H1 (cell line): ENCODE measurements around the gene LIN54. TPM values are rescaled to one million over a fixed set of nuclear protein-coding genes. Genes with fewer than 3 reads are reported as not detected.
A peak's percentile ranks its signal among the peaks of the same experiment; 100 is the strongest.

ENCODE experiments used
- CTCF ChIA-PET: fragments of 300-600 bp; sonication (Branson Sonifier 250); formaldehyde crosslinking; loops from one replicate; lab custom pipeline; 2021; ENCODE audit not compliant: partially characterized antibody; lab: Charles Lee
- POLR2A ChIA-PET: fragments of 300-600 bp; sonication (Branson Sonifier 250); formaldehyde crosslinking; loops from one replicate; lab custom pipeline; 2021; ENCODE audit warnings: inconsistent platforms; ENCODE audit not compliant: partially characterized antibody; lab: Charles Lee
- DNase-seq, 2 experiments: peaks; one replicate each; pipeline versions ENCODE4 v3.0.0 to v3.0.0-alpha.2; 2010 to 2022; ENCODE audit warnings: low spot score in 2 of 2, low read depth in 1 of 2, mixed read lengths in 1 of 2
- FAIRE-seq: peaks from 2 replicates; lab custom pipeline; 2011; peaks lifted over from hg19 to GRCh38; lab: Jason Lieb, UNC
- H2AFZ ChIP-seq: 2 replicates; pipeline ENCODE4 v1.8.1; 2012; ENCODE audit warnings: low read length, inconsistent platforms
- H2AK5ac ChIP-seq: 2 replicates; pipeline ENCODE4 v1.6.1; 2013; ENCODE audit warnings: low read depth, low read length
- H2BK120ac ChIP-seq: replicated peaks from 2 replicates; pipeline ENCODE3; 2013; ENCODE audit warnings: low read depth, low read length, inconsistent platforms
- H2BK12ac ChIP-seq: 2 replicates; pipeline ENCODE4 v1.6.1; 2013; ENCODE audit warnings: low read depth, low read length
- H2BK15ac ChIP-seq: 2 replicates; pipeline ENCODE4 v1.6.1; 2013; ENCODE audit warnings: low read length
- H2BK20ac ChIP-seq: 2 replicates; pipeline ENCODE4 v1.6.1; 2013; ENCODE audit warnings: low read length
- H2BK5ac ChIP-seq: 2 replicates; pipeline ENCODE4 v1.6.1; 2013; ENCODE audit warnings: low read depth, low read length
- H3K14ac ChIP-seq: 2 replicates; pipeline ENCODE4 v1.6.1; 2013; ENCODE audit warnings: inconsistent platforms; ENCODE audit not compliant: insufficient read length
- H3K18ac ChIP-seq: 2 replicates; pipeline ENCODE4 v1.6.1; 2013; ENCODE audit warnings: low read length; ENCODE audit errors: extremely low read depth
- H3K23ac ChIP-seq: 2 replicates; pipeline ENCODE4 v1.6.1; 2013; ENCODE audit warnings: inconsistent platforms; ENCODE audit not compliant: insufficient read length
- H3K23me2 ChIP-seq: 2 replicates; pipeline ENCODE4 v1.6.1; 2013; ENCODE audit warnings: low read depth, low read length
- H3K27ac ChIP-seq: 2 replicates; pipeline ENCODE4 v1.6.1; 2011; ENCODE audit warnings: low read depth, low read length, inconsistent platforms
- H3K27me3 ChIP-seq, 4 experiments: replicated peaks in 1 of 4; 1 replicate in 1 of 4; 2 replicates in 3 of 4; pipeline versions ENCODE4 v1.6.1 to v1.8.1; 2011 to 2013; ENCODE audit warnings: low read length in 3 of 4, mild to moderate bottlenecking in 3 of 4, inconsistent platforms in 2 of 4, mixed read lengths in 2 of 4, moderate library complexity in 1 of 4; ENCODE audit not compliant: control insufficient read depth in 3 of 4, insufficient read depth in 3 of 4; ENCODE audit errors: extremely low read depth in 1 of 4
- H3K36me3 ChIP-seq, 4 experiments: 2 replicates each; pipeline versions ENCODE4 v1.6.1 to v1.8.1; 2011 to 2013; ENCODE audit warnings: mild to moderate bottlenecking in 4 of 4, low read length in 3 of 4, moderate library complexity in 2 of 4, control low read depth in 1 of 4, inconsistent platforms in 1 of 4; ENCODE audit not compliant: insufficient read depth in 4 of 4, control insufficient read depth in 2 of 4
- H3K4ac ChIP-seq: replicated peaks from 2 replicates; pipeline ENCODE3; 2013; ENCODE audit warnings: low read length, low read depth, mixed read lengths, inconsistent platforms; ENCODE audit not compliant: insufficient read length
- H3K4me1 ChIP-seq, 4 experiments: replicated peaks in 1 of 4; 1 replicate in 1 of 4; 2 replicates in 3 of 4; pipeline versions ENCODE4 v1.6.1 to v1.8.1; 2011 to 2013; ENCODE audit warnings: low read length in 3 of 4, inconsistent platforms in 2 of 4, mixed read lengths in 1 of 4; ENCODE audit not compliant: insufficient read depth in 4 of 4, control insufficient read depth in 3 of 4
- H3K4me2 ChIP-seq, 2 experiments: 2 replicates each; pipeline versions ENCODE4 v1.6.1 to v1.8.1; 2011 to 2013; ENCODE audit warnings: low read depth in 2 of 2, low read length in 2 of 2, control low read depth in 1 of 2, inconsistent platforms in 1 of 2, mild to moderate bottlenecking in 1 of 2; ENCODE audit not compliant: insufficient read depth in 1 of 2
- H3K4me3 ChIP-seq, 4 experiments: fragments of 200-600, 300-600 bp in 1 of 4; sonication (generic), shearing (Covaris generic), sonication (Bioruptor Twin) in 1 of 4; 2 replicates each; pipeline versions ENCODE4 v1.5.1 to v1.8.1; 2011 to 2016; ENCODE audit warnings: low read length in 4 of 4, low read depth in 3 of 4, control low read depth in 2 of 4, inconsistent platforms in 2 of 4, mild to moderate bottlenecking in 2 of 4, mixed read lengths in 1 of 4, moderate library complexity in 1 of 4; ENCODE audit not compliant: insufficient read depth in 2 of 4; ENCODE audit errors: extremely low read depth in 1 of 4
- H3K56ac ChIP-seq: replicated peaks from 2 replicates; pipeline ENCODE3; 2013; ENCODE audit warnings: low read depth, mild to moderate bottlenecking, mixed read lengths, low read length, inconsistent platforms; ENCODE audit not compliant: insufficient read length
- H3K79me1 ChIP-seq: 2 replicates; pipeline ENCODE4 v1.6.1; 2013; ENCODE audit warnings: low read depth, low read length, control low read depth
- H3K79me2 ChIP-seq, 2 experiments: 2 replicates each; pipeline versions ENCODE4 v1.6.1 to v1.8.1; 2012 to 2013; ENCODE audit warnings: low read length in 2 of 2, mild to moderate bottlenecking in 2 of 2, inconsistent platforms in 1 of 2; ENCODE audit not compliant: insufficient read depth in 2 of 2, control insufficient read depth in 1 of 2
- H3K9ac ChIP-seq, 4 experiments: replicated peaks in 1 of 4; 1 replicate in 1 of 4; 2 replicates in 3 of 4; pipeline versions ENCODE4 v1.6.1 to v1.8.1; 2011 to 2013; ENCODE audit warnings: low read depth in 3 of 4, low read length in 3 of 4, control low read depth in 2 of 4, mild to moderate bottlenecking in 2 of 4, moderate library complexity in 2 of 4, inconsistent platforms in 1 of 4; ENCODE audit errors: extremely low read depth in 1 of 4
- H3K9me3 ChIP-seq, 2 experiments: 2 replicates each; pipeline versions ENCODE4 v1.6.1 to v1.8.1; 2012 to 2013; ENCODE audit warnings: mild to moderate bottlenecking in 2 of 2, moderate library complexity in 2 of 2, control low read depth in 1 of 2, inconsistent platforms in 1 of 2, low read depth in 1 of 2, low read length in 1 of 2, mixed read lengths in 1 of 2; ENCODE audit not compliant: insufficient read depth in 2 of 2
- H4K20me1 ChIP-seq, 2 experiments: replicated peaks in 1 of 2; 2 replicates each; pipeline versions ENCODE3 to v1.8.1; 2011 to 2013; ENCODE audit warnings: inconsistent platforms in 2 of 2, low read length in 2 of 2, mild to moderate bottlenecking in 1 of 2; ENCODE audit not compliant: insufficient read depth in 2 of 2, control insufficient read depth in 1 of 2
- H4K5ac ChIP-seq: 2 replicates; pipeline ENCODE4 v1.6.1; 2013; ENCODE audit warnings: low read length, low read depth, mixed read lengths, inconsistent platforms; ENCODE audit not compliant: insufficient read length
- H4K8ac ChIP-seq: 2 replicates; pipeline ENCODE4 v1.8.0; 2013; ENCODE audit warnings: mild to moderate bottlenecking, moderate library complexity, low read length, inconsistent platforms; ENCODE audit not compliant: insufficient read depth; ENCODE audit errors: extremely low read depth
- H4K91ac ChIP-seq: replicated peaks from 2 replicates; pipeline ENCODE3; 2013; ENCODE audit warnings: low read length, mixed read lengths, inconsistent platforms; ENCODE audit not compliant: insufficient read length
- CHD2 ChIP-seq: IDR thresholded peaks from 2 replicates; pipeline ENCODE4 v1.6.1; 2012; ENCODE audit warnings: low read length, improper control_type of control experiment
- POU5F1 ChIP-seq: IDR thresholded peaks from 2 replicates; pipeline ENCODE4 v1.6.1; 2011; ENCODE audit warnings: low read depth, mild to moderate bottlenecking, low read length, moderate library complexity
- WGBS, 2 experiments: shearing (Covaris generic) in 1 of 2; methylation state at CpG; one replicate each; pipeline versions ENCODE4 v1.1.6 to v1.1.7; 2013 to 2015; ENCODE audit warnings: low lambda C conversion rate in 2 of 2, mixed read lengths in 2 of 2, inconsistent platforms in 1 of 2, low coverage in 1 of 2, missing lambda C conversion rate in 1 of 2; ENCODE audit not compliant: insufficient replicate concordance in 2 of 2, insufficient coverage in 1 of 2, insufficient read length in 1 of 2; ENCODE audit errors: extremely low coverage in 1 of 2, missing lambda C conversion rate in 1 of 2; 5-methylcytosine and 5-hydroxymethylcytosine counted together
- polyA plus RNA-seq, 7 experiments: library from polyadenylated mRNA; depleted of rRNA in 3 of 7; stranded (reverse) in 5 of 7; unstranded in 2 of 7; fragments of >200 nt in 5 of 7; fragments of 200-250 nt in 2 of 7; gene quantifications; 1 replicate in 5 of 7; 2 replicates in 1 of 7; 4 replicates in 1 of 7; pipeline versions ENCODE4 v1.2.1 to v1.2.3, GENCODE V29; 2011 to 2013; ENCODE audit warnings: missing spikeins in 2 of 7, mixed read lengths in 2 of 7
- total RNA-seq: library from RNA; stranded (reverse); fragmentation: NEBNext Ultra II Directional; extraction: Animal tissue kit (Norgen Biotek cat#: 25700); gene quantifications from 2 replicates; pipeline ENCODE4 v1.2.1, GENCODE V29; 2021
- TF ChIP-seq, protein P1 (sequence below), 3 experiments: IDR thresholded peaks; 1 replicate in 2 of 3; 2 replicates in 1 of 3; pipeline versions ENCODE4 v1.5.1 to v1.6.1; 2011; ENCODE audit warnings: low read length in 3 of 3, mild to moderate bottlenecking in 3 of 3, inconsistent platforms in 2 of 3, low read depth in 1 of 3, moderate library complexity in 1 of 3; ENCODE audit not compliant: insufficient read depth in 1 of 3; ENCODE audit errors: control extremely low read depth in 1 of 3

The LIN54 gene
- total and polyA plus RNA-seq, 2 of the 8 experiments (the other 6 are each of a cell fraction or from before 2014, with no cell fraction given): 5.7 to 11.1 TPM

DNA sequence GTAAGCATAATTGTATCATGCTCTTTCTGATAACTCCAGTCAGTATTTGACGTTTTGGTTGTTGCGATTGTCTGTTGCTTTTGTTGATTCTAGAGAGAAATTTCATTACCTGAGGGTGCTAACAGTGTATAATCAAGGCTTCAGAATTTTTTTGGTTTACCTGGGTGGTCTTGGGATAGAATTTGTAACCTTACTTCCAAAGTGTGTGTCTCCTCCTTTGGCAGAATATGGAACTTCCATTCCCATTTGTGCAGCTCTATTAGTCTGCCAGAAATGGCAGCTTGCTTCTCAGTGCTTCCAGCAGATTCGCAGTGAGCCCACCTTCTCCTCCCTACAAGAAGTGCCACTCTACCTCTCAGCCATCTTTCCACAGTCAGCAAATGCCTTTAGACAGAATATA lies 29.6 kb upstream of the LIN54 start:
- ChIA-PET POLR2A (interaction anchor here (1.3 kb wide), 1 partner anchor 141 kb away, joined by 5 read pairs; no protein-coding TSS in a partner anchor), CTCF (interaction anchor here (0.7 to 2.5 kb wide), 6 partner anchors 9 to 230 kb away, joined by 3 to 10 read pairs (median 4); no protein-coding TSS in a partner anchor)
- no peak overlapping the region for H2AK5ac ChIP-seq
- H3K27ac ChIP-seq: no peak overlapping the region
- WGBS, 2 experiments: 95% methylated on average over 3 of the region's 3 CpGs; no CpG with 5 or more reads in 1 of the 2 experiments
- H2BK5ac ChIP-seq: no peak overlapping the region
- no peak overlapping the region for H4K5ac ChIP-seq
- peaks cover 0 to 49% of the 10 kb centered on the region in 2 experiments; a peak in 2 of 4 replicates for H3K79me2 ChIP-seq
- no peak overlapping the region for H3K9ac ChIP-seq
- no peak overlapping the region for H4K8ac ChIP-seq
- DNase-seq (no peak), FAIRE-seq (no peak)
- H3K14ac ChIP-seq: no peak overlapping the region
- H2BK120ac ChIP-seq: no peak overlapping the region
- H3K4me1 ChIP-seq: 0 out of 7 replicates have a peak, but pooled peaks cover 0 to 3% (median under 1%) of the 10 kb centered on the region in 4 experiments
- H3K23ac ChIP-seq: no peak overlapping the region
- no peak overlapping the region for H2BK12ac ChIP-seq
- no peak overlapping the region for H3K4me3 ChIP-seq
- no peak overlapping the region for H2BK20ac ChIP-seq
- no peak overlapping the region for H2BK15ac ChIP-seq
- no peak overlapping the region for H4K91ac ChIP-seq
- H3K9me3 ChIP-seq: no peaks in the 10 kb centered on the region
- no peaks in the 10 kb centered on the region for H3K27me3 ChIP-seq
- H4K20me1 ChIP-seq: no peaks in the 10 kb centered on the region
- H3K4me2 ChIP-seq: no peak overlapping the region
- H3K79me1 ChIP-seq: no peaks in the 10 kb centered on the region; the same call in 1 of the 2 replicates
- H3K23me2 ChIP-seq: 0 out of 2 replicates have a peak, but pooled peaks cover 4% of the 10 kb centered on the region
- TF ChIP-seq POU5F1: no peak
- TF ChIP-seq, protein P1, sequence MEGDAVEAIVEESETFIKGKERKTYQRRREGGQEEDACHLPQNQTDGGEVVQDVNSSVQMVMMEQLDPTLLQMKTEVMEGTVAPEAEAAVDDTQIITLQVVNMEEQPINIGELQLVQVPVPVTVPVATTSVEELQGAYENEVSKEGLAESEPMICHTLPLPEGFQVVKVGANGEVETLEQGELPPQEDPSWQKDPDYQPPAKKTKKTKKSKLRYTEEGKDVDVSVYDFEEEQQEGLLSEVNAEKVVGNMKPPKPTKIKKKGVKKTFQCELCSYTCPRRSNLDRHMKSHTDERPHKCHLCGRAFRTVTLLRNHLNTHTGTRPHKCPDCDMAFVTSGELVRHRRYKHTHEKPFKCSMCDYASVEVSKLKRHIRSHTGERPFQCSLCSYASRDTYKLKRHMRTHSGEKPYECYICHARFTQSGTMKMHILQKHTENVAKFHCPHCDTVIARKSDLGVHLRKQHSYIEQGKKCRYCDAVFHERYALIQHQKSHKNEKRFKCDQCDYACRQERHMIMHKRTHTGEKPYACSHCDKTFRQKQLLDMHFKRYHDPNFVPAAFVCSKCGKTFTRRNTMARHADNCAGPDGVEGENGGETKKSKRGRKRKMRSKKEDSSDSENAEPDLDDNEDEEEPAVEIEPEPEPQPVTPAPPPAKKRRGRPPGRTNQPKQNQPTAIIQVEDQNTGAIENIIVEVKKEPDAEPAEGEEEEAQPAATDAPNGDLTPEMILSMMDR (IDR thresholded peaks at IDR 0.05; ENCODE audit: control extremely low read depth in 1 of 3, insufficient read depth in 1 of 3, low read depth in 1 of 3, low read length in 3 of 3): peak in 1 of 3 experiments; percentile 8; a peak in 1 of 4 replicates
- no peak for TF ChIP-seq CHD2
- no peaks in the 10 kb centered on the region for H3K36me3 ChIP-seq
- H3K18ac ChIP-seq: no peak overlapping the region
- no peak overlapping the region for H3K4ac ChIP-seq
- no peak overlapping the region for H2AFZ ChIP-seq
- no peak overlapping the region for H3K56ac ChIP-seq
